ENCODE results near the gene C3orf20. TPM values are rescaled to one million over a fixed set of nuclear protein-coding genes. Genes with fewer than 3 reads are reported as not detected.

Gene C3orf20
- total and polyA plus RNA-seq, 2 of the 13 experiments (the other 11 are each of a cell fraction or from before 2014, with no cell fraction given) = 0.03 to 0.04 TPM

- no peak overlapping the region for H3K9ac ChIP-seq (ENCODE audit: insufficient read depth, low read depth, low read length)
- ChIA-PET POLR2A (no interaction called here), CTCF (ENCODE audit: low intra/inter-chr PET ratio, low total read pairs) (no interaction called here)
- no peaks in the 10 kb centered on the region for H3K36me3 ChIP-seq (replicated peaks in 1 of 2; ENCODE audit: control insufficient read depth in 1 of 2, insufficient read depth in 2 of 2, low read length in 2 of 2)
- in situ Hi-C loops (cut with HindIII; ENCODE audit: extremely low pct_ligation_motif_present, low pct_unique_long_range_greater_than_20kb) (no loop called here), intact Hi-C loops (cut with micrococcal nuclease; ENCODE audit: unreplicated experiment) (no loop called here)
- H3K79me2 ChIP-seq (ENCODE audit: insufficient read depth, low read length) = no peaks in the 10 kb centered on the region
- H3K9me3 ChIP-seq (ENCODE audit: low read length) = no peaks in the 10 kb centered on the region
- FAIRE-seq = no peak
- peaks cover 13% of the 10 kb centered on the region for H3K4me1 ChIP-seq (ENCODE audit: insufficient read depth, low read length)
- H3K4me3 ChIP-seq (replicated peaks in 1 of 3; ENCODE audit: insufficient read depth in 1 of 3, low read depth in 2 of 3, low read length in 3 of 3) = no peak overlapping the region
- H2AFZ ChIP-seq (ENCODE audit: low read length) = no peak overlapping the region
- H3K4me2 ChIP-seq (ENCODE audit: low read depth, low read length) = no peak overlapping the region
- H3K27me3 ChIP-seq (ENCODE audit: control insufficient read depth in 1 of 2, insufficient read depth in 2 of 2, low read length in 2 of 2) = peaks cover 0 to 10% of the 10 kb centered on the region in 2 experiments; a peak in 2 of 5 replicates
- no peak for ATAC-seq
- BruUV-seq (replicated peaks) = no TSS peak
- no peak for TF ChIP-seq NRL (CRISPR knock-in tag; IDR thresholded peaks at IDR 0.05; ENCODE audit: borderline replicate concordance)
- no peak for TF ChIP-seq ZNF143 (CRISPR knock-in tag; IDR thresholded peaks at IDR 0.05)
- TF ChIP-seq SCMH1 (CRISPR knock-in tag; IDR thresholded peaks at IDR 0.05; ENCODE audit: borderline replicate concordance) = no peak
- no peak for TF ChIP-seq ZNF562 (CRISPR knock-in tag; IDR thresholded peaks at IDR 0.05; ENCODE audit: borderline replicate concordance)
- TF ChIP-seq ZNF3 (CRISPR knock-in tag; IDR thresholded peaks at IDR 0.05) = no peak
- no peak for TF ChIP-seq HES4 (CRISPR knock-in tag; IDR thresholded peaks at IDR 0.05; ENCODE audit: borderline replicate concordance)
- no peak for TF ChIP-seq GABPA (IDR thresholded peaks at IDR 0.05; ENCODE audit: low read depth, low read length)
- TF ChIP-seq GABPA (CRISPR knock-in tag; IDR thresholded peaks at IDR 0.05; ENCODE audit: low read depth) = no peak
- no peak for TF ChIP-seq ZNF329 (CRISPR knock-in tag; IDR thresholded peaks at IDR 0.05; ENCODE audit: low read depth)
- no peak for TF ChIP-seq ZFP90 (CRISPR knock-in tag; IDR thresholded peaks at IDR 0.05; ENCODE audit: borderline replicate concordance)
- no peak for TF ChIP-seq IKZF5 (CRISPR knock-in tag; IDR thresholded peaks at IDR 0.05)
- no peak for TF ChIP-seq CHD2 (IDR thresholded peaks at IDR 0.05; ENCODE audit: low read depth, low read length)
- TF ChIP-seq RORA (CRISPR knock-in tag; IDR thresholded peaks at IDR 0.05) = no peak
- TF ChIP-seq ZFP36L2 (CRISPR knock-in tag; IDR thresholded peaks at IDR 0.05) = no peak
- TF ChIP-seq NFKBIZ (CRISPR knock-in tag; IDR thresholded peaks at IDR 0.05) = no peak
- no peak for TF ChIP-seq PTBP1 (IDR thresholded peaks at IDR 0.05; ENCODE audit: low read depth, low read length, poor library complexity, severe bottlenecking)
- no peak for TF ChIP-seq PHF5A (CRISPR knock-in tag; IDR thresholded peaks at IDR 0.05; ENCODE audit: low read depth, unreplicated experiment)
- H4K20me1 ChIP-seq (ENCODE audit: insufficient read depth, low read length) = no peaks in the 10 kb centered on the region
- H3K27ac ChIP-seq (ENCODE audit: extremely low read length, insufficient read depth, low read length) = no peak overlapping the region
- DNase-seq (ENCODE audit: low spot score) = no peak
- WGBS (ENCODE audit: low lambda C conversion rate) = 10% methylated on average over 3 of the region's 5 CpGs
Measured at GRCh38 chr3:14793858-14794234, 118.9 kb downstream of the C3orf20 start.

Data from HepG2 (cell line).